Nephron progenitor cell (in vitro differentiated cells): ENCODE data around the gene UBE2L6.

ENCODE experiments used
- DNase-seq: peaks from one replicate; pipeline ENCODE4 v3.0.0; 2021
- H3K27ac Mint-ChIP-seq: 2 replicates; pipeline ENCODE4 v1.8.0; 2021; ENCODE audit warnings: mild to moderate bottlenecking, moderate library complexity, mixed read lengths
- H3K27me3 Mint-ChIP-seq: 2 replicates; pipeline ENCODE4 v1.8.0; 2021; ENCODE audit warnings: mild to moderate bottlenecking, low read depth, mixed read lengths; ENCODE audit not compliant: poor library complexity
- H3K36me3 Mint-ChIP-seq: 2 replicates; pipeline ENCODE4 v1.8.0; 2021; ENCODE audit warnings: low read depth, mixed read lengths
- H3K4me1 Mint-ChIP-seq: 2 replicates; pipeline ENCODE4 v1.8.0; 2021; ENCODE audit warnings: mixed read lengths
- H3K4me3 Mint-ChIP-seq: 2 replicates; pipeline ENCODE4 v1.8.0; 2021; ENCODE audit warnings: mild to moderate bottlenecking, moderate library complexity, mixed read lengths
- H3K9me3 Mint-ChIP-seq: 2 replicates; pipeline ENCODE4 v1.8.0; 2021; ENCODE audit warnings: mild to moderate bottlenecking, moderate library complexity, mixed read lengths
- TF ChIP-seq, protein P1 (sequence below): fragments of 200-600 bp; sonication (generic); IDR thresholded peaks from 2 replicates; pipeline ENCODE4 v1.5.0; 2021; ENCODE audit warnings: antibody characterized with exemption

UBE2L6 gene

DNA sequence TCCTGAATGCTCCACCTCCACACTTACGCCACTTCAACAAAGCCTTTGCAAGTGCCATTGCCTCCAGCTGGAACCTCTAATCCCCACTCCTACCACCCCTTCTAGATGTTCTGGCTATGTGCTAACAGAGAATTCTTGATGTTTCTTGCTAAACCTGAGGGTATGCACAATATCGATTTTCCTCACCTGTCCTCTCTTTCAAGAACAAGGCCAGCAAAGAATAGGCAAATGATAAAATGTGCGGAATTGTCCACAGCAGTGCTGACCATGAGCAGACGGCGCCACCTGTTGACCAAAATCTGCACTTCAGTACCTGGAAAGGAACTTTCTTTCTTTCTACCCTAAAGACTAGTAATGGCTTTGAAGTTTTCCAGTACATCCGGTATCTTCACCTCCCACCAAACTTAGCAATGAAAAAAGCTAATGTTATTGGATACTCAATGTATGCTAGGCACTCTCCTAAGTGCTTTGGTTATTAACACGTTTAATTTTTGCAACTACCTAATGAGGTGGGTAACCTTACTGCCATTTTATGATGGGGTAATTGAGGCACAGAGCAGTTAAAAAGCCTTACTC lies 40.3 kb downstream of the UBE2L6 start:
- Mint-ChIP-seq H3K4me3 (no peak overlapping the region), H3K27me3 (peaks cover 13% of the 10 kb centered on the region), H3K9me3 (no peaks in the 10 kb centered on the region), H3K4me1 (peaks cover 50% of the 10 kb centered on the region), H3K27ac (no peak overlapping the region), H3K36me3 (peaks cover 23% of the 10 kb centered on the region)
- DNase-seq = peak; percentile 89
- TF ChIP-seq, protein P1, sequence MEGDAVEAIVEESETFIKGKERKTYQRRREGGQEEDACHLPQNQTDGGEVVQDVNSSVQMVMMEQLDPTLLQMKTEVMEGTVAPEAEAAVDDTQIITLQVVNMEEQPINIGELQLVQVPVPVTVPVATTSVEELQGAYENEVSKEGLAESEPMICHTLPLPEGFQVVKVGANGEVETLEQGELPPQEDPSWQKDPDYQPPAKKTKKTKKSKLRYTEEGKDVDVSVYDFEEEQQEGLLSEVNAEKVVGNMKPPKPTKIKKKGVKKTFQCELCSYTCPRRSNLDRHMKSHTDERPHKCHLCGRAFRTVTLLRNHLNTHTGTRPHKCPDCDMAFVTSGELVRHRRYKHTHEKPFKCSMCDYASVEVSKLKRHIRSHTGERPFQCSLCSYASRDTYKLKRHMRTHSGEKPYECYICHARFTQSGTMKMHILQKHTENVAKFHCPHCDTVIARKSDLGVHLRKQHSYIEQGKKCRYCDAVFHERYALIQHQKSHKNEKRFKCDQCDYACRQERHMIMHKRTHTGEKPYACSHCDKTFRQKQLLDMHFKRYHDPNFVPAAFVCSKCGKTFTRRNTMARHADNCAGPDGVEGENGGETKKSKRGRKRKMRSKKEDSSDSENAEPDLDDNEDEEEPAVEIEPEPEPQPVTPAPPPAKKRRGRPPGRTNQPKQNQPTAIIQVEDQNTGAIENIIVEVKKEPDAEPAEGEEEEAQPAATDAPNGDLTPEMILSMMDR = peak; percentile 97

DNA sequence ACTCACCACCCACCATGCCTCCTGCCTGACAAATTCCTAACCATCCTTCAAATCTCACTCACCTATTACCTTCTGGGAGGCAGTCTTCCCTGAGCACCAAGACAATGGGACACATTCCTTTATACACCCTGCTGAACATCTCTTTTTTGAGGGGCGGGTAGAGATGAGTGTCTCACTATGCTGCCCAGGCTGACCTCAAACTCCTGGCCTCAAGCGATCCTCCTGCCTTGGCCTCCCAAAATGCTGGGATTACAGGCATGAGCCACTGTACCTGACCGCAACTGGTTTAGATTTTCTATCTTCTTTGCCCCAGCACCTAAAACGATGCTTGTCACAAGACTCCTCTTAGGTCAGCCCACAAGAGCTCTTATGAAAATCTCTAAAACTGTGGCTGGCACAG lies 44.1 kb downstream of the UBE2L6 start:
- DNase-seq = no peak
- Mint-ChIP-seq H3K4me1 (peaks cover 34% of the 10 kb centered on the region), H3K4me3 (no peak overlapping the region), H3K27me3 (peaks cover 8% of the 10 kb centered on the region), H3K9me3 (no peaks in the 10 kb centered on the region), H3K27ac (no peak overlapping the region), H3K36me3 (peaks cover 19% of the 10 kb centered on the region)
- TF ChIP-seq, protein P1 = no peak

DNA sequence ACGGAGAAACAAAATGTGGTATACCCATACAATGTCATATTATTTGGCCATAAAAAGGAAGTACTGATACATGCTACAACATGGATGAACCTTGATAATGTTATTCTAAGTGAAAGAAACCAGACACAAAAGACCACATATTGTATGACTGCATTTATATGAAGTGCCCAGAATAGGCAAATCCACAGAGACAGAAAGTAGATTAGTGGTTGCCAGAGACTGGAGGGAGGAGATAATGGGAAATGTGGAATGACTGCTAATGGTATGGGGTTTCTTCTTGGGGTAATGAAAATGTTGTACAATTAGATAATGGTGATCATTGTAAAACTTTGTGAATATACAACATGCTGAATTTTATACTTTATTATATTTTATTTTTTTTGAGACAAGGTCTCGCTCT lies 46.4 kb downstream of the UBE2L6 start:
- no peak overlapping the region for H3K27ac Mint-ChIP-seq
- H3K4me3 Mint-ChIP-seq = no peak overlapping the region
- TF ChIP-seq, protein P1 = no peak
- H3K4me1 Mint-ChIP-seq = peaks cover 23% of the 10 kb centered on the region
- DNase-seq = no peak
- peaks cover 25% of the 10 kb centered on the region for H3K27me3 Mint-ChIP-seq
- no peaks in the 10 kb centered on the region for H3K9me3 Mint-ChIP-seq
- H3K36me3 Mint-ChIP-seq = peaks cover 9% of the 10 kb centered on the region

DNA sequence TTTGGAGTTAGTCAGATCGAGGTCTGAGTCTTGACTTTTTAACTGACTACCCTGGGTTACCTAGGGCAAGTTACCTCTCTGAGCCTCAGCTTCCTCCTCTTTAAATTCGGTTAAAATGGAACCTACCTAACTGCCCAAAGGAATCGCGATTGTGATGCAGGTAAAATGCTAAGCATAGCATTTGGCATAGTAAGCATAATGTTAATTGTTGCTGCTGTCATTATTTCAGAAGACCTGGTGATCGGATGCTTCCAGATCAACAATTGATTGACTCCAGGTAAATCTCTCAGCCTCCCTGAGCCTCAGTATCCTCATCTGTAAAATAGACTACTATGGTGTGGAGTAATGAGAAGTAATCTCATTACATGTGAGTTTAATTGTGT lies 51.4 kb downstream of the UBE2L6 start:
- Mint-ChIP-seq H3K4me1 (peaks cover 19% of the 10 kb centered on the region), H3K27me3 (peaks cover 37% of the 10 kb centered on the region), H3K27ac (no peak overlapping the region), H3K4me3 (peak overlapping the region; percentile 96), H3K36me3 (no peaks in the 10 kb centered on the region), H3K9me3 (no peaks in the 10 kb centered on the region)
- no peak for DNase-seq
- TF ChIP-seq, protein P1 = no peak

DNA sequence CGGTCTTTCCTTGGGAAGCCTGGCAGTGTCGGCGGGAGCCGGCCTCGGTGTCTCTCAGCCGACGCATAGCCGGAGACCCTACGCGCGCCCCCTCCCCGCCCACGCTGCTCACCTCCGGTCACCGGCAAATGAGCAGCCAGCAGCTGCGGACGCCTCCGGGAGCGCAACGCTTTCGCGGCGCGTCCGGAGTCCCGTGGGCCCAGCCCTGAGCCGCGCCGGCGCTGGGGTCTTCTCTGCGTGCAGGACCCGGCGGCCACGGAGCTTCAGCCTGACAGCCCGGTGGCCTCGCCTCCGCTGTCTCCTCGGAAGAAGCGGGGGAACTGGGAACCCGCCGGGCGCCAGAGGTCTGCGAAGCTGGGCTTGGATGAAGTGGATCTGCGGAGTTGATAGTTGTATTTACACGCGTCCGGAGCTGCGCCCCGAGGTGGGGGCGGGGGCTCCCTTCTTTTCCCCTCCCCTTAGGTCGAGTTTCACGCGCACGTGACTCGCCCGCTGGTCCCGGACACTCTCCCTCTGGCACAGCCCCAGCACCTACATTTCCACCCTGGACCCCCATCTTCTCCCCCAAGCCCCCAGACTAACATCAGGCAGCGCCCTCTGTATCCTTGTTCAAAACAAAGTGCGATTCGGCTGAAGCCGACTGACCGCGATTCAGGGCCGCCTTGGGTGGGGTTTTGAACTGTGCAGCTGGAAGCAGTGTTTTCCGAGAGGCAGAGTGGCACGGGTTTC lies 52.0 kb downstream of the UBE2L6 start, which contains the start of gene SLC43A1:
Gene SLC43A1 (minus strand): TSS at position 371 of the 729 bp plus-strand sequence. CDS start 1,591 bp downstream, outside the sequence.
- H3K4me3 Mint-ChIP-seq = peak within 1 kb of the TSS; percentile 96
- H3K27ac Mint-ChIP-seq = no peak within 1 kb of the TSS

More for the DNA sequence above, 52.0 kb downstream of the UBE2L6 start, which contains the start of gene SLC43A1:
- peak; percentile 70 for DNase-seq
- TF ChIP-seq, protein P1 = no peak
- Mint-ChIP-seq H3K4me1 (peaks cover 19% of the 10 kb centered on the region), H3K36me3 (no peaks in the 10 kb centered on the region), H3K27me3 (peaks cover 38% of the 10 kb centered on the region), H3K9me3 (no peaks in the 10 kb centered on the region)
